ENCODE measurements around the gene NHLH1. TPM values are rescaled to one million over a fixed set of nuclear protein-coding genes. Genes with fewer than 3 reads are reported as not detected.

NHLH1 gene
- polyA plus RNA-seq, 4 donors = 0.08 to 0.23 (median 0.16) TPM

Other genes starting within 250 kb of the NHLH1 start
- gene ATP1A4, start 215.5 kb upstream of the NHLH1 start, polyA plus RNA-seq (ENCODE audit: insufficient read length in 4 of 4) = 1 to 10 TPM in 1 of 4 donors, under 1 TPM in 2, not detected in 1; 0.06 to 1.2 (median 0.71) TPM
- gene CASQ1, start 176.5 kb upstream of the NHLH1 start, polyA plus RNA-seq (ENCODE audit: insufficient read length in 4 of 4) = under 1 TPM in 3 of 4 donors, not detected in 1; 0.21 to 0.53 (median 0.47) TPM
- 100 to 1,000 TPM; 104 to 131 (median 129) TPM for gene PEA15, start 161.7 kb upstream of the NHLH1 start, polyA plus RNA-seq (ENCODE audit: insufficient read length in 4 of 4)
- gene DCAF8, start 104.5 kb upstream of the NHLH1 start, polyA plus RNA-seq (ENCODE audit: insufficient read length in 4 of 4) = 100 to 1,000 TPM; 198 to 238 (median 203) TPM
- gene PEX19, start 81.9 kb upstream of the NHLH1 start, polyA plus RNA-seq (ENCODE audit: insufficient read length in 4 of 4) = 10 to 100 TPM; 81.9 to 87.2 (median 82.8) TPM
- gene COPA, start 23.8 kb upstream of the NHLH1 start, polyA plus RNA-seq (ENCODE audit: insufficient read length in 4 of 4) = 100 to 1,000 TPM; 145 to 157 (median 153) TPM
- 100 to 1,000 TPM; 155 to 170 (median 163) TPM for gene NCSTN, start 23.7 kb upstream of the NHLH1 start, polyA plus RNA-seq (ENCODE audit: insufficient read length in 4 of 4)
- gene VANGL2, start 33.5 kb downstream of the NHLH1 start, polyA plus RNA-seq (ENCODE audit: insufficient read length in 4 of 4) = 10 to 100 TPM; 32.8 to 40.0 (median 35.9) TPM
- gene SLAMF6, start 156.2 kb downstream of the NHLH1 start, polyA plus RNA-seq (ENCODE audit: insufficient read length in 4 of 4) = under 1 TPM; 0.06 to 0.21 (median 0.10) TPM
- 1 to 10 TPM in 2 of 4 donors, under 1 TPM in 2; 0.70 to 1.6 (median 1.0) TPM for gene CD84, start 212.4 kb downstream of the NHLH1 start, polyA plus RNA-seq (ENCODE audit: insufficient read length in 4 of 4)

Measured in right renal pelvis (tissue), 4 donors.